NCI-H187 treated with DMSO at 0.1 percent for 48 hours (cell line): ENCODE results near the gene NEIL1.
"Not testable (repeated sequence)": the region's sequence is repeated elsewhere in the genome, so short reads cannot be mapped to it uniquely, and the experiment has no call there.

Source experiments
- DNase-seq: peaks from one replicate; lab custom pipeline; 2025; lab: John Stamatoyannopoulos, UW

NEIL1 gene

GRCh38 chr15:75346796-75347221, at the start of gene NEIL1:
TSS of gene NEIL1 (plus strand) at chr15:75347039. CDS start at chr15:75348906, 1,867 bp downstream.
- no peak for DNase-seq

- not testable (repeated sequence) for DNase-seq
Observed at GRCh38 chr15:75298541-75299310, 48.1 kb upstream of the NEIL1 start.

- not testable (repeated sequence) for DNase-seq
Observed at GRCh38 chr15:75299311-75299688, 47.5 kb upstream of the NEIL1 start.

GRCh38 chr15:75300026-75300425, 46.8 kb upstream of the NEIL1 start:
- DNase-seq: not testable (repeated sequence)

- DNase-seq: no peak
Observed at GRCh38 chr15:75302318-75302717, 44.5 kb upstream of the NEIL1 start.

GRCh38 chr15:75302753-75303152, 44.1 kb upstream of the NEIL1 start:
- not testable (repeated sequence) for DNase-seq

- no peak for DNase-seq
Observed at GRCh38 chr15:75306188-75306587, 40.7 kb upstream of the NEIL1 start.

GRCh38 chr15:75307778-75308390, 39.0 kb upstream of the NEIL1 start:
- DNase-seq: no peak

- DNase-seq: no peak
Observed at GRCh38 chr15:75309711-75310110, 37.1 kb upstream of the NEIL1 start.

- not testable (repeated sequence) for DNase-seq
Observed at GRCh38 chr15:75312548-75312947, 34.3 kb upstream of the NEIL1 start.

GRCh38 chr15:75313116-75313845, 33.6 kb upstream of the NEIL1 start:
- DNase-seq: no peak

GRCh38 chr15:75314552-75315290, 32.1 kb upstream of the NEIL1 start:
- no peak for DNase-seq

- DNase-seq: not testable (repeated sequence)
Observed at GRCh38 chr15:75319231-75319897, 27.5 kb upstream of the NEIL1 start.

GRCh38 chr15:75321711-75322110, 25.1 kb upstream of the NEIL1 start:
- no peak for DNase-seq

- no peak for DNase-seq
Observed at GRCh38 chr15:75325922-75326321, 20.9 kb upstream of the NEIL1 start.

GRCh38 chr15:75327005-75327404, 19.8 kb upstream of the NEIL1 start:
- no peak for DNase-seq

GRCh38 chr15:75327491-75327890, 19.3 kb upstream of the NEIL1 start:
- no peak for DNase-seq

GRCh38 chr15:75328493-75329314, 18.1 kb upstream of the NEIL1 start:
- DNase-seq: no peak

GRCh38 chr15:75329571-75329970, 17.3 kb upstream of the NEIL1 start:
- no peak for DNase-seq

GRCh38 chr15:75332093-75332492, 14.7 kb upstream of the NEIL1 start:
- DNase-seq: not testable (repeated sequence)
